ENCODE measurements around the gene DIAPH2.

Gene DIAPH2

DNA sequence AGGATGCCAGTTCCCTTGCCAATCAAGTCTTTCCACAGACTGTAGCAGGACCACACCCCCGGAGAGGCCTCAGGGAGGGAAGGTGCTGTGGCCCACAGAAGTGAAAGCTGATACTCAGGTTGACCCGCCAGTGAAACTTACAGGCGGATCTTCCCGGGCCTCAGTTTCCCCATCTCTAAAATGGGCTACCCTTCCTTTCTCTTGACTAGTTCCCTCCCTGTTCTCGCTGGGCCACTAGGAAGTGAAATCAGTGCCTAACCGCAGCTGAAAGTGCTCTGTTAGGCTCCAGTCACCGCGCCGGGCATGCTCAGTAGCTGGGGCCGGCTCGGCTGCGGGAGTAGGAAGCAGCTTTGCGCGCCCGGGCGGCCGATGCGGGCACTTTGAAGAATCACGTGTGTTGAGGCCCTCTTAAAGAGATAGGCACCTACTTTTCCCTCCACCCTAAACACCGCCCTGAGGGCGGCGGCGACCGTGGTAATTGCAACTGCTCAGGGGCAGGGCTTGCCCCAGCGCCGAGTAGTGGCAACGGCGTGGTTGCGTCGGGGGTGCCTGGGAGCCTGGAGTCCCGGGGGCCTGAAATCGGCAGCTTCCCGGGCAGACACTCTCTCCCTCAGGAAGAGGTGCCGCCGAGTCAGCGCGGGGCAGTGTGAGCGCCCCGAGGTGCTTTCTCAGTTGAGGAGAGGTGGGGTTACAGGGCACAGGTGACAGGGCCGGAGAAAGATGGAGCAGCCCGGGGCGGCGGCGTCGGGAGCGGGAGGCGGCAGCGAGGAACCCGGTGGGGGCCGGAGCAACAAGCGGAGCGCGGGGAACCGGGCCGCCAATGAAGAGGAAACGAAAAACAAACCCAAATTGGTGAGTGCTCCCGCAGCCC lies at the start of gene DIAPH2:
Gene DIAPH2, plus strand, starts transcription at position 504 of the 871 bp plus-strand sequence.
- Mint-ChIP-seq H3K4me1 (peaks cover 18% of the 10 kb centered on the region), H3K9me3 (no peaks in the 10 kb centered on the region), H3K4me3 (peak within 1 kb of the TSS; percentile 99), H3K36me3 (no peaks in the 10 kb centered on the region), H3K27me3 (no peaks in the 10 kb centered on the region), H3K27ac (peak within 1 kb of the TSS; percentile 99)
- peak; percentile 90 for ATAC-seq

- Mint-ChIP-seq H3K36me3 (no peaks in the 10 kb centered on the region), H3K27ac (no peak overlapping the region), H3K4me3 (no peak overlapping the region), H3K9me3 (no peaks in the 10 kb centered on the region), H3K4me1 (no peaks in the 10 kb centered on the region), H3K27me3 (no peaks in the 10 kb centered on the region)
- ATAC-seq, result no peak
Measured at GRCh38 chrX:96650023-96650422, 34.6 kb upstream of the DIAPH2 start.

- no peak for ATAC-seq
- H3K4me3 Mint-ChIP-seq, result no peak overlapping the region
- peaks cover 14% of the 10 kb centered on the region for H3K27me3 Mint-ChIP-seq
- no peaks in the 10 kb centered on the region for H3K4me1 Mint-ChIP-seq
- no peak overlapping the region for H3K27ac Mint-ChIP-seq
- H3K9me3 Mint-ChIP-seq, result no peaks in the 10 kb centered on the region
- no peaks in the 10 kb centered on the region for H3K36me3 Mint-ChIP-seq
Measured at GRCh38 chrX:96655947-96656623, 28.6 kb upstream of the DIAPH2 start.

GRCh38 chrX:96682516-96682915 lies 2.1 kb upstream of the DIAPH2 start:
- Mint-ChIP-seq H3K27ac (no peak overlapping the region), H3K36me3 (no peaks in the 10 kb centered on the region), H3K9me3 (no peaks in the 10 kb centered on the region), H3K4me3 (no peak overlapping the region), H3K27me3 (no peaks in the 10 kb centered on the region), H3K4me1 (peaks cover 18% of the 10 kb centered on the region)
- ATAC-seq, result no peak

- Mint-ChIP-seq H3K36me3 (no peaks in the 10 kb centered on the region), H3K4me1 (peaks cover 18% of the 10 kb centered on the region), H3K27ac (peak overlapping the region; percentile 99), H3K27me3 (no peaks in the 10 kb centered on the region), H3K9me3 (no peaks in the 10 kb centered on the region), H3K4me3 (peak overlapping the region; percentile 99)
- peak; percentile 28 for ATAC-seq
Measured at GRCh38 chrX:96683997-96684338, 674 bp upstream of the DIAPH2 start.

DNA sequence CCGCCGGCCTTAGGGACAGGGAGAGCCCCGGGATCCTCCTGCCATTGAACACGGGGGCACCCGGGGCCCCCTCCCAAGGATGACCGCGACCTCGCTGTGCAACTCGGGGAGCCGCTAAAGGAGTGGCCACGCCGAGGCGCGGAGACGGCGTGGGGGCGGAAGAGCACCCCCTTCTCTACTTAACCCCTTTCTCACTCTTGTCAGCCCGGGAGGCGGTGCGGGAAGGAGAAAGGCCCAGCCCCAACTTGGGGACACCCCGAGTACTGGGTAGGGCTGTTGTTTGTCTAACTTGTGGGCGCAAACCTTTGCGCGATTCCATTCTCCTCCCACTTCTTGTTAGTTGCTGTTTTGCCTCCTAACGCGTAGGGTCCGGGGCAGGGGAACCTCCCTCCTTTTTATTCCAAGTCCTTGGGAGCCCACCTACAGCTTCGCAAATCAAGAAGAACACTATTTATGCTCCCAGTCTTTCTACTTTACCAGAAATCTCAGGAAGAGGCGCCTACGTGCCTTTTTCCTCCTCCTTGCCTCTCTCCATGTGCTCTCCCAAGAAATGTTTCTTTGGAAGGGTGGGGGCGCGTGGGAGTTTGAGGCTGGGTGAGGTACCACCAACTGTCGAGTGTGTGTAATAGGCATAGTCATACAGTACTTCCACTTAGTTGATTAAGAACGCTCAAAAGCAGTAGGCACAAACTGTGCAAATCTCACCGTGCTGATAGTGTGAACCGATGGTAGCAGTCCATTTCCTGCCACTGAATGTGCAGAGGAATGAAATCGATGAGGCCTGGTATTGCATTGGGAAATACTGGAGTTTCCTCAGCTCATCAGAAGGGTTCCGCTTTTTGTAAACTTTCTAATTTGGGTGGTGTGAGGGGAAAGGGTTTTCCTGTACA lies 813 bp downstream of the DIAPH2 start:
- peak; percentile 54 for ATAC-seq
- no peaks in the 10 kb centered on the region for H3K27me3 Mint-ChIP-seq
- H3K27ac Mint-ChIP-seq, result peak overlapping the region; percentile 99
- no peaks in the 10 kb centered on the region for H3K36me3 Mint-ChIP-seq
- peak overlapping the region; percentile 99 for H3K4me3 Mint-ChIP-seq
- no peaks in the 10 kb centered on the region for H3K9me3 Mint-ChIP-seq
- peaks cover 18% of the 10 kb centered on the region for H3K4me1 Mint-ChIP-seq

- ATAC-seq, result no peak
- peaks cover 18% of the 10 kb centered on the region for H3K4me1 Mint-ChIP-seq
- H3K27ac Mint-ChIP-seq, result no peak overlapping the region
- no peaks in the 10 kb centered on the region for H3K9me3 Mint-ChIP-seq
- H3K36me3 Mint-ChIP-seq, result no peaks in the 10 kb centered on the region
- H3K4me3 Mint-ChIP-seq, result no peak overlapping the region
- H3K27me3 Mint-ChIP-seq, result no peaks in the 10 kb centered on the region
Measured at GRCh38 chrX:96687776-96688175, 3.1 kb downstream of the DIAPH2 start.

DNA sequence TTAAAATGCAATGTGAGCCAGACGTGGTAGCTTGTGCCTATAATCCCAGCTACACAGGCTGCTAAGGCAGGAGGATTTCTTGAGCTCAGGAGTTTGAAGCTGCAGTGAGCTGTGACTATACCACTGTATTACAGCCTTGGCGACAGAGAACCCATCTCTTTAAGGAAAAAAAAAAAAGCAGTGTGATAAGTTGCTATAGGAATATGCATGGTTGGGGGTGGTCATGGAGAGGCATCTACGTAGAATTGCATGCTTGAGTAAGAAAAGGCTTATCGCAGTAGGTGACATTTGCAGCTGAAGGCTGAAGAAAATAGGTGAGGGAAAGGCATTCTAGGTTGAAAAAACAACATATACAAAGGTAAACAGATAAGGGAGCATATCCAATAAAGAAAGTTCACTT lies 4.1 kb downstream of the DIAPH2 start:
- Mint-ChIP-seq H3K27me3 (no peaks in the 10 kb centered on the region), H3K4me1 (peaks cover 18% of the 10 kb centered on the region), H3K36me3 (no peaks in the 10 kb centered on the region), H3K27ac (no peak overlapping the region), H3K4me3 (no peak overlapping the region), H3K9me3 (no peaks in the 10 kb centered on the region)
- ATAC-seq, result no peak

- ATAC-seq, result no peak
- H3K27me3 Mint-ChIP-seq, result no peaks in the 10 kb centered on the region
- H3K9me3 Mint-ChIP-seq, result no peaks in the 10 kb centered on the region
- peaks cover 10% of the 10 kb centered on the region for H3K4me1 Mint-ChIP-seq
- no peak overlapping the region for H3K27ac Mint-ChIP-seq
- no peaks in the 10 kb centered on the region for H3K36me3 Mint-ChIP-seq
- no peak overlapping the region for H3K4me3 Mint-ChIP-seq
Measured at GRCh38 chrX:96689991-96690390, 5.3 kb downstream of the DIAPH2 start.

DNA sequence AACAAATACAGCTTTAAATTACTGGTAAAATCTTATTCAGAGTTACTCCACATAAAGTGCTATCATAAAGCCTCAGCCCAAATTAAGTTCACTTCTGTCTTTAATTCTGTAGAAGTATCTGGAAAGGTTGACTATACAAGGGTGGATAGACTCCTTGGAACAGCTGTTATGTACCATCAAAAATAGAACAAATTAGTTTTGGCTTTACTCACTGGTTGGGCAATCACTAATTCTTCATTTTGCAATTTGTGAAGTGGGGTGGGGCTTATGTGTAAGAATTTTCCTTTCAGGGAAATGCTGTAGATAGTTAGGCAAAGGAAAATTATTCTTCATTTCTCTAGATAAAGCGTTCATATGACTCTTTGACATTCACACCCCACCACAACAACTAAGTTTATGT lies 7.8 kb downstream of the DIAPH2 start:
- no peaks in the 10 kb centered on the region for H3K27me3 Mint-ChIP-seq
- H3K4me3 Mint-ChIP-seq, result no peak overlapping the region
- no peaks in the 10 kb centered on the region for H3K4me1 Mint-ChIP-seq
- ATAC-seq, result no peak
- H3K9me3 Mint-ChIP-seq, result no peaks in the 10 kb centered on the region
- H3K27ac Mint-ChIP-seq, result no peak overlapping the region
- no peaks in the 10 kb centered on the region for H3K36me3 Mint-ChIP-seq

DNA sequence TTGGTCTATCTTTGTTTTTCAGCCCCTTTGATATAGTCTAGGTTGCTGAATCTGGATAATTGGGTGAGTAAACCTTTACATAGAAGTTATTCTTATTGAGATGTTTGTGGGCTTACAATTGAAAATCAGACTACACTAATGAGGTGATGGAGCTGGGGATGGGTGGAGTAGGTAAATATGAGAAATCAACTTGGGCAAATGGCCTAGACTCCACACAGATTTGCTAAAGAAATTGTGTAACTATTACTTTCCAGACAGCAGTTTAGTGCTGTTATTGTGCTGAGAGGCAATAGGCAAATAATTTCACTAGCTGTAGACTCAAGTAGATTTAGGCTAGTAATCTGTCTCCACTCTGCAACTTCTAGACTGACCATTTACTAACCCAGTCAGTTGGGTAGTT lies 8.2 kb downstream of the DIAPH2 start:
- no peaks in the 10 kb centered on the region for H3K9me3 Mint-ChIP-seq
- H3K27me3 Mint-ChIP-seq, result no peaks in the 10 kb centered on the region
- no peak overlapping the region for H3K4me3 Mint-ChIP-seq
- H3K36me3 Mint-ChIP-seq, result no peaks in the 10 kb centered on the region
- no peak for ATAC-seq
- H3K4me1 Mint-ChIP-seq, result no peaks in the 10 kb centered on the region
- H3K27ac Mint-ChIP-seq, result no peak overlapping the region

DNA sequence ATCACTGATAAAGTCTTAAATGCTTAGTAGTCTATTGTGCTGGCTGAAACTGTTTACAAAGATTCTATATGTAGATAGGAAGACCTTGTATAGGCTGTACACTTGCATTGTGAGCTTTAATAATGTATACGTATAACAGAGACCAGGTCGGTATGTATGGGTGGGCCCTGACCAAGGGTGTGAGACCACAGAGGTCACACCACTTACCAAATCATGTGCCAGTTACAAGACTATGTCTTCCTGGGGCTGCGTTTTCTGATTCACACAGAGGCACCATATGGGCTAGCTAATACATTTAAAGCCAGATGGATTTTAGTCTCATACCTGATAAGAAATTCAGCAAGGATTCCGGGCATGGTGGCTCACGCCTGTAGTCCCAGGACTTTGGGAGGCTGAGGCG lies 8.8 kb downstream of the DIAPH2 start:
- Mint-ChIP-seq H3K27ac (no peak overlapping the region), H3K36me3 (no peaks in the 10 kb centered on the region), H3K4me3 (no peak overlapping the region), H3K27me3 (no peaks in the 10 kb centered on the region), H3K9me3 (no peaks in the 10 kb centered on the region), H3K4me1 (no peaks in the 10 kb centered on the region)
- no peak for ATAC-seq

GRCh38 chrX:96696462-96696861 lies 11.8 kb downstream of the DIAPH2 start:
- H3K9me3 Mint-ChIP-seq, result no peaks in the 10 kb centered on the region
- H3K4me3 Mint-ChIP-seq, result no peak overlapping the region
- no peak overlapping the region for H3K27ac Mint-ChIP-seq
- peaks cover 16% of the 10 kb centered on the region for H3K36me3 Mint-ChIP-seq
- peaks cover 13% of the 10 kb centered on the region for H3K4me1 Mint-ChIP-seq
- no peak for ATAC-seq
- no peaks in the 10 kb centered on the region for H3K27me3 Mint-ChIP-seq

- Mint-ChIP-seq H3K27me3 (no peaks in the 10 kb centered on the region), H3K36me3 (peaks cover 16% of the 10 kb centered on the region), H3K4me1 (peaks cover 17% of the 10 kb centered on the region), H3K9me3 (no peaks in the 10 kb centered on the region), H3K4me3 (no peak overlapping the region), H3K27ac (no peak overlapping the region)
- ATAC-seq, result no peak
Measured at GRCh38 chrX:96700625-96701024, 16.0 kb downstream of the DIAPH2 start.

- no peak overlapping the region for H3K27ac Mint-ChIP-seq
- no peak for ATAC-seq
- H3K4me3 Mint-ChIP-seq, result no peak overlapping the region
- peaks cover 16% of the 10 kb centered on the region for H3K36me3 Mint-ChIP-seq
- peaks cover 25% of the 10 kb centered on the region for H3K4me1 Mint-ChIP-seq
- H3K27me3 Mint-ChIP-seq, result no peaks in the 10 kb centered on the region
- no peaks in the 10 kb centered on the region for H3K9me3 Mint-ChIP-seq
Measured at GRCh38 chrX:96703379-96703778, 18.7 kb downstream of the DIAPH2 start.

Measured in stimulated activated memory B cell treated with anti-CD40 and anti-IgM and Interleukin-4, amounts not matched to agents 10 μg/mL and 1 μg/mL and 100 μg/mL, for 72 hours (primary cell).